GM21390 (cell line): ENCODE measurements around the gene KREMEN2.

Experiments used
- ATAC-seq: cut with Tn5 transposase; IDR thresholded peaks from one replicate; pipeline ENCODE4 v1.9.1; 2021; ENCODE audit not compliant: unreplicated experiment

The KREMEN2 gene

GRCh38 chr16:3001316-3001715 is 37.2 kb downstream of the KREMEN2 start:
- no peak for ATAC-seq

GRCh38 chr16:3003582-3004270 is 39.7 kb downstream of the KREMEN2 start:
- peak; percentile 87 for ATAC-seq

GRCh38 chr16:3004319-3004718 is 40.2 kb downstream of the KREMEN2 start:
- ATAC-seq = no peak

GRCh38 chr16:3004781-3005284 is 40.8 kb downstream of the KREMEN2 start:
- no peak for ATAC-seq

GRCh38 chr16:3007059-3007956 is 43.2 kb downstream of the KREMEN2 start:
- no peak for ATAC-seq

- ATAC-seq = no peak
These were observed 44.0 kb downstream of the KREMEN2 start for GRCh38 chr16:3007957-3008689.

- no peak for ATAC-seq
These were observed 44.6 kb downstream of the KREMEN2 start for GRCh38 chr16:3008690-3009037.

GRCh38 chr16:3009568-3010390 is 45.7 kb downstream of the KREMEN2 start:
- no peak for ATAC-seq

- ATAC-seq = no peak
These were observed 46.4 kb downstream of the KREMEN2 start for GRCh38 chr16:3010510-3010909.

- no peak for ATAC-seq
These were observed 48.2 kb downstream of the KREMEN2 start for GRCh38 chr16:3012246-3012645.

- ATAC-seq = no peak
These were observed 48.8 kb downstream of the KREMEN2 start, which contains the start of gene CLDN9 for GRCh38 chr16:3012828-3013420. Gene CLDN9 (plus strand): TSS chr16:3012923. CDS start chr16:3013363, 440 bp downstream.

GRCh38 chr16:3013491-3013951 is 49.4 kb downstream of the KREMEN2 start:
- ATAC-seq = no peak

- ATAC-seq = no peak
These were observed 50.1 kb downstream of the KREMEN2 start for GRCh38 chr16:3013998-3014690.

GRCh38 chr16:3014971-3015370 is 50.9 kb downstream of the KREMEN2 start:
- no peak for ATAC-seq

- no peak for ATAC-seq
These were observed 51.9 kb downstream of the KREMEN2 start for GRCh38 chr16:3015865-3016521.

- ATAC-seq = no peak
These were observed 53.3 kb downstream of the KREMEN2 start for GRCh38 chr16:3017344-3017743.
